ENCODE results near the gene SCGB1D4. TPM values are rescaled to one million over a fixed set of nuclear protein-coding genes. Genes with fewer than 3 reads are reported as not detected.

The SCGB1D4 gene
- polyA plus RNA-seq, 1 experiment: not detected

DNA sequence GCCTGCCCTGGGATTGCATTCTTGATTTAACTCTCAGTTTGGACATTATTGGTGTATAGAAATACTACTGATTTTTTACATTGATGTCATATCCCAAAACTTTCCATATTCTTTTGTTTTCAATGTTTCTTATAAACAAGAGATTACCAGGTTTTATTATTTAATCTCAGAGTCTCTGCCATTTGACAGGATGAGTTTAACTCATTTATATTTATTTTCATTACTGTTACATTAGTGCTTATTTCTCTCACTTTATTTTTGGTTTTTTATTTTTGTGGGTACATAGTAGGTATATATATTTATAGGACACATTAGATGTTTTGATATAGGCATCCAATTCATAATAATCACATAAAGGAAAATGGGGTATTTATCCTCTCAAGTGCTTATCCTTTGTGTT lies 9.1 kb upstream of the SCGB1D4 start:
- Histone ChIP-seq H3K27ac (ENCODE audit: low read depth, low read length) (no peak overlapping the region), H3K27me3 (ENCODE audit: control insufficient read depth, insufficient read depth, low read length) (peaks cover 5% of the 10 kb centered on the region), H3K9me3 (ENCODE audit: control insufficient read depth, insufficient read depth, low read length) (no peaks in the 10 kb centered on the region), H3K4me3 (ENCODE audit: low read depth, low read length) (no peak overlapping the region)
- CTCF ChIA-PET: no interaction called here
- POLR2A ChIA-PET: no interaction called here
- TF ChIP-seq, protein P1, sequence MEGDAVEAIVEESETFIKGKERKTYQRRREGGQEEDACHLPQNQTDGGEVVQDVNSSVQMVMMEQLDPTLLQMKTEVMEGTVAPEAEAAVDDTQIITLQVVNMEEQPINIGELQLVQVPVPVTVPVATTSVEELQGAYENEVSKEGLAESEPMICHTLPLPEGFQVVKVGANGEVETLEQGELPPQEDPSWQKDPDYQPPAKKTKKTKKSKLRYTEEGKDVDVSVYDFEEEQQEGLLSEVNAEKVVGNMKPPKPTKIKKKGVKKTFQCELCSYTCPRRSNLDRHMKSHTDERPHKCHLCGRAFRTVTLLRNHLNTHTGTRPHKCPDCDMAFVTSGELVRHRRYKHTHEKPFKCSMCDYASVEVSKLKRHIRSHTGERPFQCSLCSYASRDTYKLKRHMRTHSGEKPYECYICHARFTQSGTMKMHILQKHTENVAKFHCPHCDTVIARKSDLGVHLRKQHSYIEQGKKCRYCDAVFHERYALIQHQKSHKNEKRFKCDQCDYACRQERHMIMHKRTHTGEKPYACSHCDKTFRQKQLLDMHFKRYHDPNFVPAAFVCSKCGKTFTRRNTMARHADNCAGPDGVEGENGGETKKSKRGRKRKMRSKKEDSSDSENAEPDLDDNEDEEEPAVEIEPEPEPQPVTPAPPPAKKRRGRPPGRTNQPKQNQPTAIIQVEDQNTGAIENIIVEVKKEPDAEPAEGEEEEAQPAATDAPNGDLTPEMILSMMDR (IDR thresholded peaks at IDR 0.05; ENCODE audit: low read depth, low read length): no peak
- DNase-seq (ENCODE audit: low read depth, low spot score): no peak

DNA sequence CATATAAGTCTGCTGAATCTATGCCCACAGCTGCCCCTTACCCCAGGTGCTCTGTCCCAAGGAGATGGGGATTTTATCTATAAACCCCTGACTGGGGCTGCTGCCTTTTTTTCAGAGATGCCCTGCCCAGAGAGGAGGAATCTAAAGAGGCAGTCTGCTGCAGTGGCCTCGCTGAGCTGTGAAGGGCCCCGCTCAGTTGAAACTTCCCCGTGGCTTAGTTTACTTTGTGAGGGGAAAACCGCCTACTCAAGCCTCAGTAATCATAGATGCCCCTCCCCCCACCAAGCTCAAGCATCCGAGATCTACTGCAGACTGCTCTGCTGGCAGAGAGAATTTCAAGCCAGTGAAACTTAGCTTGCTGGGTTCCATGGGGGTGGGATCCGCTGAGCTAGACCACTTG lies 7.4 kb upstream of the SCGB1D4 start:
- Histone ChIP-seq H3K27ac (ENCODE audit: low read depth, low read length) (no peak overlapping the region), H3K27me3 (ENCODE audit: control insufficient read depth, insufficient read depth, low read length) (peaks cover 8% of the 10 kb centered on the region), H3K9me3 (ENCODE audit: control insufficient read depth, insufficient read depth, low read length) (no peaks in the 10 kb centered on the region), H3K4me3 (ENCODE audit: low read depth, low read length) (no peak overlapping the region)
- DNase-seq (ENCODE audit: low read depth, low spot score): no peak
- ChIA-PET CTCF (no interaction called here), POLR2A (no interaction called here)
- TF ChIP-seq, protein P1 (IDR thresholded peaks at IDR 0.05; ENCODE audit: low read depth, low read length): no peak

DNA sequence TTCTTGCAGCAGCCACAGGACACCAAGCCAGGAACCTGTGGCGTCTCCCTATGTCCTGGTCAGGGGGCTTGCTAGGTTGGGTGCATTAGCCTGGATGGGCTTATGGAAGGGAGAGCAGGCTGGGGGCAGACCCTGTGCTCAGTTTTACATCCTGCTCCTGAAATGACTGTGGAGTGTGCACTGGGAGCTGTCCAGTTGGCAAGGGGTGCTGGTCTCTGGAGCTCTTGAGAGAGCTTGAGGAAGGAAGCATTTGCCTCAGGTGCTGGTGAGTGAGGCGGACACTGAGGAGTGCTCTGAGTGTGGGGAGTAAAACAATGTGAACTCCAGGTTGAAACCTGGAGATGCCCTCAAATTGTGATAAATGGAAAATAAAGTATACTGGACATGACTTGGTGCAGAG lies 3.4 kb downstream of the SCGB1D4 start:
- no peak for DNase-seq (ENCODE audit: low read depth, low spot score)
- Histone ChIP-seq H3K9me3 (ENCODE audit: control insufficient read depth, insufficient read depth, low read length) (no peaks in the 10 kb centered on the region), H3K4me3 (ENCODE audit: low read depth, low read length) (no peak overlapping the region), H3K27me3 (ENCODE audit: control insufficient read depth, insufficient read depth, low read length) (peaks cover 10% of the 10 kb centered on the region), H3K27ac (ENCODE audit: low read depth, low read length) (no peak overlapping the region)
- ChIA-PET POLR2A (no interaction called here), CTCF (no interaction called here)
- TF ChIP-seq, protein P1 (IDR thresholded peaks at IDR 0.05; ENCODE audit: low read depth, low read length): no peak

DNA sequence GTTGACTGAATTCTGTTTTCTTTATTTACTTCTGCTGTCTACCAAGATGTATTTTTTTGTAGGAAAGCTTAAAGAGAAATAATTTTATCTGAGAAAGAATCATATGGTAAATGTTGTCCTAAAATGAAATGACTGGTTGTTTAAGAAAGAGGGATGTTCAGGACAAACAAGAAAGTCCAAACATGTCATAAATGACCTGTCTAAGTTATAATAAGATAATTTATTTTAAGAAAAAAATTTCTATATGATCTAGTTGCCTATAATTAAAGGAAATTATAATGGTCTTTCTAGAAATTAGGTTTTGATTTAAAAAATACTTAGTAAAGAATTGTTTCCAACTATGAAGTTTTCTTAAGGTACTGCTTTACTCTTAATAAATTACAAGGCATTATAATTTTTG lies 18.4 kb downstream of the SCGB1D4 start:
- CTCF ChIA-PET: no interaction called here

DNA sequence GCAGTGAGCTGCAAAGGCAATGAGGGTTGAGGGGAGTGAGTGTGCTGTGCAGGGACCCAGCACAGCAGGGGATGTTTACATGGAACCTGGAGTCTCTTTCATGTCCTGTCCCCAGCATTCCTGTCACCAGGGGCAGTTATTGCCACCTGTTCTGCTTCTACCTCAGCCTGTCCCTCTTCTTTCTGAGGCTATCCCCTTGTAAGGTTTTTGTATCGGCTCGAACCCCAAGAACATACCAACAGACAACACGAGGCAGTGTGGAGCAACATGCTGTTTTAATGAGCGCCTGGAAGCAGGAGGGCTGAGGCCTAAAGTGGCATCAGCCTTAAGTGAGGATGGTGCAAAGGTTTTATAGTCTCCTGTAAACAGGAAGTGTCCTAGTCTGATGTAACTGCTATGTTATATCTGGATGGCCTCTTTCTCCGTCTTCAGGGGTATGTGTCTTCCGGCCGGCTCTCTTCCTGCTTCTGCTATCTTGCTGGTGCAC lies 25.0 kb downstream of the SCGB1D4 start:
- no peak overlapping the region for H3K27ac ChIP-seq (ENCODE audit: low read depth, low read length)
- TF ChIP-seq, protein P1 (IDR thresholded peaks at IDR 0.05; ENCODE audit: low read depth, low read length): no peak
- H3K9me3 ChIP-seq (ENCODE audit: control insufficient read depth, insufficient read depth, low read length): no peaks in the 10 kb centered on the region
- H3K27me3 ChIP-seq (ENCODE audit: control insufficient read depth, insufficient read depth, low read length): peaks cover 2% of the 10 kb centered on the region
- ChIA-PET POLR2A (no interaction called here), CTCF (no interaction called here)
- H3K4me3 ChIP-seq (ENCODE audit: low read depth, low read length): no peak overlapping the region
- DNase-seq (ENCODE audit: low read depth, low spot score): no peak

More for the DNA sequence above, 18.4 kb downstream of the SCGB1D4 start:
- H3K9me3 ChIP-seq (ENCODE audit: control insufficient read depth, insufficient read depth, low read length): no peaks in the 10 kb centered on the region
- no peak for DNase-seq (ENCODE audit: low read depth, low spot score)
- H3K27me3 ChIP-seq (ENCODE audit: control insufficient read depth, insufficient read depth, low read length): peaks cover under 1% of the 10 kb centered on the region
- POLR2A ChIA-PET: no interaction called here
- TF ChIP-seq, protein P1 (IDR thresholded peaks at IDR 0.05; ENCODE audit: low read depth, low read length): no peak
- no peak overlapping the region for H3K4me3 ChIP-seq (ENCODE audit: low read depth, low read length)
- no peak overlapping the region for H3K27ac ChIP-seq (ENCODE audit: low read depth, low read length)
